T-helper 1 cell treated with Interleukin-12 subunit alpha and Interleukin-12 subunit beta and Interleukin-4 antibody, amounts not matched to agents 30 ng/mL and 1 ng/mL, for 36 hours (primary cell): ENCODE results near the gene PRF1. TPM values are rescaled to one million over a fixed set of nuclear protein-coding genes. Genes with fewer than 3 reads are reported as not detected.
"Not testable (repeated sequence)": the region's sequence is repeated elsewhere in the genome, so short reads cannot be mapped to it uniquely, and the experiment has no call there.

Experiments used
- intact Hi-C: fragments of 100-400 bp; cut with micrococcal nuclease; formaldehyde crosslinking; loops from one replicate; pipeline ENCODE4 v1.15.1; 2024
- total RNA-seq: library from RNA; stranded (reverse); gene quantifications from 2 replicates; pipeline ENCODE4 v1.2.3, GENCODE V29; 2022

The PRF1 gene
- total RNA-seq, 1 donor from 2014 or later = 129 TPM

- intact Hi-C loops = no loop called here
Measured at GRCh38 chr10:70595566-70596016, 7.0 kb downstream of the PRF1 start.

DNA sequence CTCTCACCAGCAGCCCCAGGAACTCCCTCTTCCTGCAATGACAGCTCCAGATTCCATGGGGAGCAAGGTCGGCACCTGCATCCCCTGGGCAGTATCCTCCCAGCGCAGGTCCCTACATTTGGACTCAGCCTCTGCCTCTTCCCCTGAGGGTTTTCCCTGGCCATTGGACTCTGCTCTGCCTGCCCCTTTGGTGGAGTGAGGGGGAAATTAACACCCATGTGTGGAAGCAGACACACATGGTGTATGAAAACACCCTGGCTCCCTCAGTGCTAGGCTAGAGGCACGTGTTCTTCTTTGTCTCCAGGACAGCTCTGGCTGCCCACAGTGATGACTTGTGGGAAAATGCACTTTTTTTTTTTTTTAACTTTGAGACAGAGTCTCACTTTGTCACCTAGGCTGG, 8.4 kb downstream of the PRF1 start:
- intact Hi-C loops = no loop called here

DNA sequence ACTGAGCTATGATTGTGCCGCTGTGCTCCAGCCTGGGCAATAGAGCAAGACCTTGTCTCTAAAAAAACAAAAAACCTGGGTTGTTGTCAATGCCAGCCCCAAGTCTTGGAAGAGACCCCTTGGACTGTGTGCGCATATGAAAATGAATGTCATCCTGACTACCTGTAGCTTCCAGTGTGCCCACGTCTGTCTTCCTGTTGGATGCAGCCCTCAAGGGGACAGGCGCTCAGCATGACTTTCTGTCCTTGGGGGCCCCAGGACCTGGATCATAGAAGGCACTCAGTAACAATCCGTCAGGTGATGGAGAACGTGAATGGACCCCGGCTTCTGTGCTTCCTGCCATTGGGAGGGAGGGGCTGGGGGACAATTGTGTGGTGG, 9.0 kb downstream of the PRF1 start:
- intact Hi-C loops = no loop called here

- intact Hi-C loops = no loop called here
Measured at GRCh38 chr10:70592746-70593512, 9.6 kb downstream of the PRF1 start.

DNA sequence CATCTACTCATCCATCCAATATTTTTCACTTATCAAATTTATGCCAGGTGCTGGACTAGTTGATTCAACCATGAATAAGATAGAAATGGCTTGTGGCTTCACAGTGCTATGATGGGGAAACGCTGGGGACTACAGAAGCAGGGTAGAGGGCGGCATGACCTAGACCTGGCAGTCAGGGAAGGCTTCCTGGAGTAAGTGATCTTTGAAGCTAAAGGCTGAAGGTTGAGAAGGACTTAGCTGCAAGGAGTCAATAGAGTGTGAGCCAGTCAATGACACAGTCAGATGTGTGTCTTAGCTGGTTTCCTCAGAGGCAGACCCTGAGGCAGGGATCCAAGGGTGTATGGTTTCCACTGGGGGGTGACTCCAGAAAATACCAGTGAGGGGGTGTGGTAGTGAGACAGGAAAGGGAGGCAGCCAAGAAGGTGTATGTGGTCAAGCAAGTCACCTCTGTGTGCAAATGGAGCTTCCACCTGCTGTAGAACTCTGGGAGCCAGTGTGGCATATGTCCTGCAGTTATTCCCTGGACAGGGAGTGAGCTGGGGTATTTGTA, 10.3 kb downstream of the PRF1 start:
- intact Hi-C loops = no loop called here

DNA sequence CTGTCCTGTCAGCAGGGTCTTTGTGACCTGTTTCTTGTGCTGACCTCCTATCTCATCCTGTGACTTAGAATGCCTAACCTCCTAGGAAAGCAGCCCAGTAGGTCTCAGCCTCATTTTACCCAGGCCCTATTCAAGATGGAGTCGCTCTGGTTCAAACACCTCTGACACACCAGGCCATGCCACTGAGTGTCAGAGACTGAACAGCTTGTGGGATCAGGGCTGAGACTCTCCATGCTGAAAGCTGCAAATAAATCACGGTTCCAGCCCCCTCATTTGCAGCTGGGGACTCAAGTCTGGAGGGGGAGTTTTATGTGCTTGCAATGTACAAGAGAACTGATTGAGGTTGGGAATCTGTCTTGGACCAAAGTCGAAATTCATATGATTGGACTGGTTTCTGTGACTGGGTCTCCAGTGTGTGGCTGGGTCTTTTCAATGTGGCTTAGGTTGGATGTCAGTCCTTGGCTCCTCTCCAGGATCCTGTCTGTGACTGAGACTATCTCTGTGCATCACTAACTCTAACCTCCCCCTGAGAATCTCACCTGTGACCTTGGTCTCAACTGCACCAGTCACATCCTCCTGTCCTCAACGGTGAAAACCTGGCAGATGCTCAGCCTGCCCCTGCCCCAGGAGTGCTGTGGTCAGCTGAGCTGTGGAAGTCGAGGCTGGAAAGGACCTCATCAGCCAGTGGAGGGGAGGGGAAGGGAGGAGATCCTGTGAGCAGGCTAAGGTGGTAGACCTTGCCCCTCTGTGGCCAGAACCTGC, 11.7 kb downstream of the PRF1 start:
- intact Hi-C loops = no loop called here

- intact Hi-C loops = no loop called here
Measured at GRCh38 chr10:70589762-70590654, 12.5 kb downstream of the PRF1 start.

DNA sequence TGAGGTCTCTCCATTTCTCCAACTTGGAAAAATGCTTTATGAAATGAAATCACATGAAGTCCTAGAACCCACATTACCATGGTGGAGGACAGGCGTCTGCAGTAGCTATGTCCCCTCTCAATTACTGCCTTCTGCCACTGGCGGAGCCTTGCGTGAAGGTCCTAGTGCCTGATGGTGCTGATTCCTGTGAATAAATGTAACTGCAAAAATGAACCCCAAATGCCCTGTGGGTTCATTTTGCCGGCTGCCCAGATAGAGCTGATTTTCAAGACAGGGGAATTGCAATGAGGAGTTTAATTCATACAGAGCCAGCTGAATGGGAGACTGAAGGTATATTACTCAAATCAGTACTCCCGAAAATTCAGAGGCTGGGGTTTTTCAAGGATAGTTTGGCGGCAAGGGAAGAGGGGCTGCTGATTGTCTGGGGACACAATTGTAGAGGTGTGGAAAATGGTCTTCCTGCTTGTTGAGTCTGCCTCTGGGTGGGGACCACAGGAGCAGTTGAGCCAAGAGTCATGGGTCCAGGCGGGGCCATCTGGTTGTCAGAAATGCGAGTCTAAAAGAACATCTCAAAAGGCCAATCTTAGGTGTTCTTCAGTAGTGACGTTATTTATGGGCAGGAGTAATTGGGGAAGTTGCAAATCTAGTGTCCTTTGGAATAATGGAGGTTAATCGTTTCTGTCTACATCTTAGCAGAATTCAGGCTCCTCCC, 13.5 kb downstream of the PRF1 start:
- intact Hi-C loops = no loop called here

GRCh38 chr10:70588255-70588654, 14.3 kb downstream of the PRF1 start:
- intact Hi-C loops = no loop called here

- intact Hi-C loops = no loop called here
Measured at GRCh38 chr10:70587045-70587658, 15.4 kb downstream of the PRF1 start.

GRCh38 chr10:70586348-70586930, 16.1 kb downstream of the PRF1 start:
- intact Hi-C loops = no loop called here

DNA sequence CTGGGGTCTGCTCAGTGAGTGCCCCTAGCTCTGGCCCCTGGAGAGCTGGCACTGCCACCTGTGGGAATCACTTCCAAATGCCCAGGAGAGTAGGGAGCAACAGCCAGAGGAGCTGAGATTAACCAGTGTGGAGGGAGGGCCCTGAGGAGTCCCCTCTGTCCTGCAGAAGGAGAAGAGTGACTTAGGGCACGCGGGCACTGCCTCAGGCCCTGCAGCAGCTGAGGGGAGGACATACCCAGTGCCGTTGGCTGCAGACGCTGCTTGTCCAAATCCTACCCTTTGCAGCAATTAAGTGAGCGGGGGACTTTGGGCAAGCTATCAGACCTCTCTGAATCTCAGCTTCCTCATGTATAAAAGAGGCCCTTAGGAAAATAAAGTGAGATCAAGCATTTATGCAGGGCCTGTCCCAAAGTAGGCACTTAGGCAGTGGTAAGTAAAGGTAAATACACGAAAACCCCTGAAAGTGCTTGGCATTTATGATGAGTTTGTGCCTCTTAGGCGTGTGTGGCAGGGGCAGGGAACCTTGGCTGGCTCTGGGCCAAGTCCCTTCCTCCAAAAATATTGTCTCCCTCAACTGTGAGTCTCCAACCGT, 16.9 kb downstream of the PRF1 start:
- intact Hi-C loops = no loop called here

DNA sequence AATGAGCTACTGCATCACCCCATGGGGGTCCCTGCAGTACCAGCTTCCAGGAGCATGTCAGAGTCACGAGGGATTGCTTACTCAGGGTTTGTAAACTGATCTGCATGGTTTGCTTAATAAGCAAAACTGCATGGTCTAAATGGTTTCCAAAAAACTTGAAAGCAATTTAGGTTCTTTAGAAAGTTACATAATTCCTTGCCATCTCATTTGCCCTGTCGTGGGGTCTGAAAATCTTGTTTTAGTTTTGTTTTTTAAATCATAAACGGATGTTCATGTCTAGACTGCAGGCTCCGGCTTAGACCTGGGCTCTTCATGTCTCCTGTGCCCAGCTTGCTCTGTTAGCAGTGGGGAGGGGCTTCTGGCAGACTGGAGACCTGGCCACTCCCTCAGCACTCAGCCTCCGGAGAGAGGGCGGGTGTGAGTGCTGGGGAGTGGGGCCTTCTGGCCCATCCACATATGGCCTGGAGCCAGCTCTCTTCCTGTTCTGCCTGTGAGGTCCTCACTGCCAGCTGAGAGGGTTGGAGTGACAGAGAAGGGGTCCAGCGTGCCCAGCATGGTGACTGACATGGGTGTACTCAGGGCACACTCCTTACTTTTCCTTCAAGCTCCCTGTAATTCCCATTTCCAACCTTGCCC, 17.5 kb downstream of the PRF1 start:
- intact Hi-C loops = no loop called here

- intact Hi-C loops = no loop called here
Measured at GRCh38 chr10:70584366-70584765, 18.2 kb downstream of the PRF1 start.

- intact Hi-C loops = no loop called here
Measured at GRCh38 chr10:70583669-70584037, 18.9 kb downstream of the PRF1 start.

- intact Hi-C loops = no loop called here
Measured at GRCh38 chr10:70582793-70583668, 19.5 kb downstream of the PRF1 start.

- intact Hi-C loops = not testable (repeated sequence)
Measured at GRCh38 chr10:70581176-70581575, 21.4 kb downstream of the PRF1 start.
